Breast epithelium (tissue), 3 donors: ENCODE measurements around the gene NECAB3.

Experiments
- CTCF ChIP-seq, 3 donors: fragments of 450-650 bp; IDR thresholded peaks; one replicate each; pipeline ENCODE4 v1.5.1; 2016 to 2017; ENCODE audit warnings: antibody characterized with exemption in 3 of 3, mild to moderate bottlenecking in 3 of 3, moderate library complexity in 3 of 3
- POLR2A ChIP-seq: fragments of 450-650 bp; IDR thresholded peaks from one replicate; pipeline ENCODE4 v1.6.1; 2016; ENCODE audit warnings: antibody characterized with exemption, mild to moderate bottlenecking, moderate library complexity

- TF ChIP-seq CTCF (IDR thresholded peaks at IDR 0.05) (peak in 1 of 3 donors; percentile 13), POLR2A (no peak)
Observed at GRCh38 chr20:33650753-33651561, 23.3 kb downstream of the NECAB3 start.
